HCT116 (cell line): ENCODE results near the gene NAT16. TPM values are rescaled to one million over a fixed set of nuclear protein-coding genes. Genes with fewer than 3 reads are reported as not detected.

Experiments used
- ATAC-seq: fragments of 200-7000 bp; cut with Tn5 transposase; 2 replicates; pipeline ENCODE4 v1.9.1; 2020; ENCODE audit warnings: mild to moderate bottlenecking, moderate library complexity
- BruUV-seq: library from RNA; stranded (reverse); fragments of 400-500 nt; replicated peaks from 2 replicates; lab custom pipeline; 2021; lab: Mats Ljungman, UMichigan
- CTCF ChIA-PET: fragments of 300-600 bp; sonication (Branson Sonifier 250); formaldehyde crosslinking; loops from one replicate; lab custom pipeline; 2021; ENCODE audit warnings: antibody characterized with exemption; lab: Charles Lee
- POLR2A ChIA-PET: fragments of 300-600, 350-600 bp; sonication (Branson Sonifier 250); formaldehyde crosslinking; loops from one replicate; lab custom pipeline; 2021; ENCODE audit warnings: antibody characterized with exemption; lab: Charles Lee
- RAD21 ChIA-PET, 2 experiments: fragments of 300-600 bp; sonication (Branson Sonifier 250); formaldehyde crosslinking; loops; one replicate each; lab custom pipeline; 2023; ENCODE audit warnings: low total read pairs in 2 of 2; ENCODE audit not compliant: uncharacterized antibody in 2 of 2, unreplicated experiment in 2 of 2, low non-redundant PET in 1 of 2; lab: Charles Lee
- DNase-seq: peaks from one replicate; pipeline ENCODE4 v3.0.0-alpha.2; 2010; ENCODE audit warnings: low read depth, low spot score
- H2AFZ ChIP-seq: fragments of 200-600 bp; shearing (Covaris generic), sonication (generic); 2 replicates; pipeline ENCODE4 v1.6.1; 2017; ENCODE audit warnings: low read depth, mixed run types, mixed read lengths, antibody characterized with exemption, low read length; ENCODE audit not compliant: poor library complexity, severe bottlenecking
- H3K27ac ChIP-seq: 2 replicates; pipeline ENCODE4 v1.5.1; 2012; ENCODE audit warnings: low read depth, low read length
- H3K27me3 ChIP-seq: fragments of 200-600 bp; sonication (generic); 2 replicates; pipeline ENCODE4 v1.6.1; 2016; ENCODE audit warnings: mixed run types, low read length, mixed read lengths; ENCODE audit not compliant: insufficient read depth
- H3K36me3 ChIP-seq, 2 experiments: fragments of 200-500 bp in 1 of 2; fragments of 200-600 bp in 1 of 2; sonication (Bioruptor generic) in 1 of 2; sonication (generic) in 1 of 2; 2 replicates each; pipeline versions ENCODE4 v1.5.1 to v1.6.1; 2014 to 2016; ENCODE audit warnings: low read length in 2 of 2, inconsistent platforms in 1 of 2, mixed read lengths in 1 of 2, mixed run types in 1 of 2; ENCODE audit not compliant: insufficient read depth in 2 of 2, control insufficient read depth in 1 of 2
- H3K4me1 ChIP-seq, 2 experiments: fragments of 200-600 bp in 1 of 2; sonication (generic) in 1 of 2; 2 replicates each; pipeline versions ENCODE4 v1.5.1 to v1.6.1; 2012 to 2017; ENCODE audit warnings: low read length in 2 of 2, inconsistent platforms in 1 of 2, mild to moderate bottlenecking in 1 of 2, mixed read lengths in 1 of 2, mixed run types in 1 of 2, moderate library complexity in 1 of 2; ENCODE audit not compliant: insufficient read depth in 2 of 2, control insufficient read depth in 1 of 2
- H3K4me2 ChIP-seq: fragments of 200-600 bp; sonication (generic); 2 replicates; pipeline ENCODE4 v1.6.1; 2017; ENCODE audit warnings: mixed run types, low read length, mixed read lengths
- H3K4me3 ChIP-seq, 2 experiments: fragments of 200-600 bp in 1 of 2; sonication (generic) in 1 of 2; replicated peaks in 1 of 2; 2 replicates each; pipeline ENCODE4 v1.5.1; 2011 to 2016; ENCODE audit warnings: low read length in 2 of 2, control low read depth in 1 of 2, low read depth in 1 of 2, mild to moderate bottlenecking in 1 of 2, mixed read lengths in 1 of 2, mixed run types in 1 of 2
- H3K79me2 ChIP-seq: fragments of 200-600 bp; sonication (generic); 2 replicates; pipeline ENCODE4 v1.6.1; 2017; ENCODE audit warnings: mild to moderate bottlenecking, mixed run types, low read length, moderate library complexity, mixed read lengths; ENCODE audit not compliant: insufficient read depth
- H3K9ac ChIP-seq: fragments of 200-600 bp; sonication (generic); 2 replicates; pipeline ENCODE4 v1.6.1; 2016; ENCODE audit warnings: low read length, mixed read lengths
- H3K9me2 ChIP-seq: fragments of 200-600 bp; sonication (generic), shearing (Covaris generic); 2 replicates; pipeline ENCODE4 v1.6.1; 2017; ENCODE audit warnings: mixed run types, mild to moderate bottlenecking, moderate library complexity; ENCODE audit not compliant: insufficient read depth
- H3K9me3 ChIP-seq, 2 experiments: fragments of 200-500 bp in 1 of 2; fragments of 200-600 bp in 1 of 2; sonication (Bioruptor generic) in 1 of 2; sonication (generic) in 1 of 2; 2 replicates each; pipeline ENCODE4 v1.6.1; 2014 to 2017; ENCODE audit warnings: low read length in 2 of 2, mixed read lengths in 2 of 2, inconsistent platforms in 1 of 2, low read depth in 1 of 2, mild to moderate bottlenecking in 1 of 2, mixed run types in 1 of 2, moderate library complexity in 1 of 2; ENCODE audit not compliant: control insufficient read depth in 1 of 2, insufficient read depth in 1 of 2
- H4K20me1 ChIP-seq: fragments of 200-600 bp; sonication (generic), shearing (Covaris generic); 2 replicates; pipeline ENCODE4 v1.6.1; 2017; ENCODE audit warnings: mixed run types, mild to moderate bottlenecking, moderate library complexity; ENCODE audit not compliant: insufficient read depth
- EGR1 ChIP-seq: IDR thresholded peaks from 2 replicates; pipeline ENCODE4 v1.6.1; 2012; ENCODE audit warnings: low read depth
- ELF1 ChIP-seq: IDR thresholded peaks from 2 replicates; pipeline ENCODE4 v1.6.1; 2012; ENCODE audit warnings: low read depth, borderline replicate concordance
- EZH2 ChIP-seq: fragments of 200-600 bp; sonication (generic); IDR thresholded peaks from 2 replicates; pipeline ENCODE4 v1.6.1; 2017; ENCODE audit warnings: antibody characterized with exemption, mixed run types
- POLR2A ChIP-seq: IDR thresholded peaks from 2 replicates; pipeline ENCODE4 v1.7.0; 2011; ENCODE audit warnings: borderline replicate concordance; ENCODE audit not compliant: insufficient read depth, insufficient read length; ENCODE audit errors: extremely low read depth
- SIN3A ChIP-seq: IDR thresholded peaks from 2 replicates; pipeline ENCODE4 v1.6.1; 2012; ENCODE audit warnings: low read depth
- SRF ChIP-seq: IDR thresholded peaks from 2 replicates; pipeline ENCODE4 v1.6.1; 2012; ENCODE audit warnings: low read depth
- TCF7L2 ChIP-seq: IDR thresholded peaks from 2 replicates; pipeline ENCODE4 v1.7.0; 2011; ENCODE audit warnings: borderline replicate concordance, inconsistent platforms; ENCODE audit not compliant: insufficient read depth, insufficient read length; ENCODE audit errors: extremely low read depth
- YY1 ChIP-seq: IDR thresholded peaks from 2 replicates; pipeline ENCODE4 v1.6.1; 2011; ENCODE audit warnings: low read length, low read depth, moderate library complexity, mild to moderate bottlenecking; ENCODE audit not compliant: insufficient replicate concordance; ENCODE audit errors: extremely low read depth
- ZFX ChIP-seq: fragments of 450-650 bp; IDR thresholded peaks from 2 replicates; pipeline ENCODE4 v1.6.1; 2017
- ZNF274 ChIP-seq: fragments of 200-500 bp; sonication (Bioruptor generic); IDR thresholded peaks from 2 replicates; pipeline ENCODE4 v1.6.1; 2014; ENCODE audit warnings: mild to moderate bottlenecking, low read depth, low read length, inconsistent platforms
- intact Hi-C: fragments of 100-400 bp; cut with micrococcal nuclease; formaldehyde crosslinking; loops from 2 replicates; pipeline ENCODE4 v1.10.0; 2022
- total RNA-seq: library from RNA; stranded (reverse); gene quantifications from one replicate; pipeline ENCODE4 v1.2.1, GENCODE V29; 2021; ENCODE audit not compliant: unreplicated experiment
- TF ChIP-seq, protein P1 (sequence below): IDR thresholded peaks from 2 replicates; pipeline ENCODE4 v1.6.1; 2012

NAT16 gene
- total RNA-seq, 1 experiment from 2014 or later, result 2.0 TPM

DNA sequence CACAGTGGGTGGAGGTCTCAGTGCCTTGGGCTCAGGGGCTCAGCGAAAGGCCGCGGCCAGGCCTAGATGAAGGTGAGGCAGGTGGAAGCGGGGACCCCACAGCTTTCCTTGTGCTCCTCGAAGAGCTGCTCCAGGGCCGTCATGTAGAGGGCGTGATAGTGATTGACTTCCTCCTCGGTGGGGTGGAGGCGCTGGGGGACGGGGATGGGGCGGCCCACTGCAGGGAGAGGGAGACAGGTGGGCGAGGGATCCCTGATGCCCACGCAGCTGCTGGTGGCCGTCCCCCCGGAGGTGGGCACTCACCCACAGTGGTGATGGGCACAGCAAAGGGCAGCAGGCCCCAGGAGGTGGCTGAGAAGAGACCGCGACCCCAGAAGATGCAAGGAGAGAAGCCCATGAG, 15.8 kb upstream of the NAT16 start:
- TF ChIP-seq ZNF274 (no peak), YY1 (no peak), SRF (no peak), TCF7L2 (no peak), POLR2A (no peak), ZFX (no peak), ELF1 (no peak), EGR1 (no peak), SIN3A (no peak)
- TF ChIP-seq, protein P1, sequence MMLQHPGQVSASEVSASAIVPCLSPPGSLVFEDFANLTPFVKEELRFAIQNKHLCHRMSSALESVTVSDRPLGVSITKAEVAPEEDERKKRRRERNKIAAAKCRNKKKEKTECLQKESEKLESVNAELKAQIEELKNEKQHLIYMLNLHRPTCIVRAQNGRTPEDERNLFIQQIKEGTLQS, result no peak
- Histone ChIP-seq H3K36me3 (no peaks in the 10 kb centered on the region), H3K4me1 (peaks cover 2 to 11% of the 10 kb centered on the region in 2 experiments; a peak in 3 of 4 replicates), H3K27me3 (no peaks in the 10 kb centered on the region), H3K9me3 (no peaks in the 10 kb centered on the region), H3K9ac (no peak overlapping the region), H4K20me1 (no peaks in the 10 kb centered on the region), H3K79me2 (no peaks in the 10 kb centered on the region), H3K9me2 (no peaks in the 10 kb centered on the region), H3K4me3 (no peak overlapping the region), H3K4me2 (no peak overlapping the region), H2AFZ (no peak overlapping the region), H3K27ac (no peak overlapping the region)
- ATAC-seq, result no peak
- DNase-seq, result no peak
- RAD21 ChIA-PET, result no interaction called here
- intact Hi-C loops, result loop anchor here (10.0 kb wide), 1 partner anchor 231 kb away; the partner anchor contains the start of gene MUC12
- CTCF ChIA-PET, result interaction anchor here (2.5 kb wide), 1 partner anchor 52 kb away, joined by 9 read pairs; no protein-coding TSS in a partner anchor
- POLR2A ChIA-PET, result no interaction called here
- no TSS peak for BruUV-seq

DNA sequence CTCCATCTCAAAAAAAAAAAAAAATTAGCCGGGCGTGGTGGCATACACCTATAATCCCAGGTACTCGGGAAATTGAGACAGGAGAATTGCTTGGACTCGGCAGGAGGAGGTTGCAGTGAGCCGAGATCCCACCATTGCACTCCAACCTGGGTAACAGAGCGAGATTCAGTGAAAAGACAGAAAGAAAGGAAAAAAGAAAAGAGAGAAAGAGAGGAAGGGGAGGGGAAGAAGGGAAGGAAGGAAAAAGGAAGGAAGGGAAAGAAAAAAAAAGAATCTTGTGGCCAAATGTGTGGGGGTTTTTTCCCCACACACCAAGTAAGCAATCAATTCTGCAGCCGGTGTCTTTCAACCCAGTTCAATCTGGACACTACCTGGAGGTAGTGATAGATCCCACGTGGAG, 9.0 kb upstream of the NAT16 start:
- no peaks in the 10 kb centered on the region for H3K9me2 ChIP-seq
- H3K4me3 ChIP-seq, result no peak overlapping the region
- H3K27me3 ChIP-seq, result no peaks in the 10 kb centered on the region
- H3K36me3 ChIP-seq, result no peaks in the 10 kb centered on the region
- H4K20me1 ChIP-seq, result no peaks in the 10 kb centered on the region
- no TSS peak for BruUV-seq
- ChIA-PET POLR2A (no interaction called here), CTCF (no interaction called here), RAD21 (no interaction called here)
- intact Hi-C loops, result no loop called here
- H3K79me2 ChIP-seq, result no peaks in the 10 kb centered on the region
- no peaks in the 10 kb centered on the region for H3K9me3 ChIP-seq
- TF ChIP-seq EZH2, result no peak
- no peak for DNase-seq
- H2AFZ ChIP-seq, result no peak overlapping the region
- ATAC-seq, result no peak
- peaks cover 2 to 19% of the 10 kb centered on the region in 2 experiments; a peak in 3 of 4 replicates for H3K4me1 ChIP-seq
- H3K4me2 ChIP-seq, result no peak overlapping the region
- no peak overlapping the region for H3K9ac ChIP-seq
- no peak overlapping the region for H3K27ac ChIP-seq
